ENCODE results near the gene HIP1R.
A peak's percentile ranks its signal among the peaks of the same experiment; 100 is the strongest.
"Not testable (repeated sequence)": the region's sequence is repeated elsewhere in the genome, so short reads cannot be mapped to it uniquely, and the experiment has no call there.

HIP1R gene

GRCh38 chr12:122891661-122892525 lies 56.6 kb downstream of the HIP1R start:
- peak in 1 of 3 donors; percentile 53 for DNase-seq
- no peaks in the 10 kb centered on the region for H3K27me3 ChIP-seq (replicated peaks in 2 of 5; ENCODE audit: control insufficient read depth in 4 of 5, insufficient read depth in 5 of 5, low read length in 4 of 5)
- WGBS (ENCODE audit: insufficient coverage), result 21% methylated on average over 7 of the region's 10 CpGs
- H3K36me3 ChIP-seq (ENCODE audit: control insufficient read depth in 4 of 4, insufficient read depth in 4 of 4, low read length in 3 of 4), result peaks cover 0 to 7% (median 0%) of the 10 kb centered on the region in 4 experiments
- ChIA-PET POLR2A (interaction anchor here (0.6 to 2.0 kb wide), 4 partner anchors 9 to 471 kb away, joined by 3 to 9 read pairs (median 4); no protein-coding TSS in a partner anchor), CTCF (interaction anchor here (0.7 to 13.8 kb wide), 9 partner anchors 11 to 65 kb away, joined by 3 to 149 read pairs (median 4); no protein-coding TSS in a partner anchor)
- peaks cover 48 to 95% (median 88%) of the 10 kb centered on the region in 4 experiments for H3K4me1 ChIP-seq (ENCODE audit: control extremely low read depth in 1 of 4, control insufficient read depth in 4 of 4, insufficient read depth in 4 of 4, low read length in 3 of 4)
- H3K9me3 ChIP-seq (ENCODE audit: control extremely low read depth in 1 of 5, control insufficient read depth in 4 of 5, insufficient read depth in 2 of 5, low read depth in 1 of 5, low read length in 4 of 5), result no peaks in the 10 kb centered on the region
- peak overlapping the region in 5 of 7 experiments; percentile 17 to 99 (median 47) for H3K4me3 ChIP-seq (ENCODE audit: control insufficient read depth in 1 of 7, extremely low read depth in 1 of 7, insufficient read depth in 4 of 7, low read depth in 2 of 7, low read length in 6 of 7)
- peak overlapping the region; percentile 41 to 78 for H3K27ac ChIP-seq (ENCODE audit: insufficient read depth in 1 of 2, low read depth in 1 of 2, low read length in 2 of 2, poor library complexity in 1 of 2, severe bottlenecking in 2 of 2)

GRCh38 chr12:122892724-122893123 lies 57.5 kb downstream of the HIP1R start:
- ChIA-PET CTCF (interaction anchor here (1.9 to 13.8 kb wide), 4 partner anchors 12 to 54 kb away, joined by 9 to 149 read pairs (median 30); no protein-coding TSS in a partner anchor), POLR2A (interaction anchor here (2.0 kb wide), 1 partner anchor 54 kb away, joined by 9 read pairs; no protein-coding TSS in a partner anchor)
- not testable (repeated sequence) for H3K36me3 ChIP-seq (ENCODE audit: control insufficient read depth in 4 of 4, insufficient read depth in 4 of 4, low read length in 3 of 4); H3K9me3 ChIP-seq (ENCODE audit: control extremely low read depth in 1 of 5, control insufficient read depth in 4 of 5, insufficient read depth in 2 of 5, low read depth in 1 of 5, low read length in 4 of 5); H3K27me3 ChIP-seq (replicated peaks in 2 of 5; ENCODE audit: control insufficient read depth in 4 of 5, insufficient read depth in 5 of 5, low read length in 4 of 5); DNase-seq
- 96% methylated on average over 8 of the region's 9 CpGs for WGBS (ENCODE audit: insufficient coverage)
- H3K4me3 ChIP-seq (ENCODE audit: control insufficient read depth in 1 of 7, extremely low read depth in 1 of 7, insufficient read depth in 4 of 7, low read depth in 2 of 7, low read length in 6 of 7), result peak overlapping the region in 4 of 7 experiments; percentile 46 to 99 (median 73)
- H3K27ac ChIP-seq (ENCODE audit: insufficient read depth in 1 of 2, low read depth in 1 of 2, low read length in 2 of 2, poor library complexity in 1 of 2, severe bottlenecking in 2 of 2), result peak overlapping the region; percentile 41 to 78
- peaks cover 43 to 92% (median 82%) of the 10 kb centered on the region in 4 experiments for H3K4me1 ChIP-seq (ENCODE audit: control extremely low read depth in 1 of 4, control insufficient read depth in 4 of 4, insufficient read depth in 4 of 4, low read length in 3 of 4)

- no peaks in the 10 kb centered on the region for H3K27me3 ChIP-seq (replicated peaks in 2 of 5; ENCODE audit: control insufficient read depth in 4 of 5, insufficient read depth in 5 of 5, low read length in 4 of 5)
- H3K9me3 ChIP-seq (ENCODE audit: control extremely low read depth in 1 of 5, control insufficient read depth in 4 of 5, insufficient read depth in 2 of 5, low read depth in 1 of 5, low read length in 4 of 5), result no peaks in the 10 kb centered on the region
- WGBS (ENCODE audit: insufficient coverage), result 88% methylated on average over 5 of the region's 7 CpGs
- ChIA-PET POLR2A (interaction anchor here (0.6 to 2.1 kb wide), 4 partner anchors 9 to 22 kb away, joined by 3 to 9 read pairs (median 4); no protein-coding TSS in a partner anchor), CTCF (interaction anchor here (0.6 to 13.8 kb wide), 5 partner anchors 9 to 59 kb away, joined by 3 to 149 read pairs (median 20); no protein-coding TSS in a partner anchor)
- H3K4me1 ChIP-seq (ENCODE audit: control extremely low read depth in 1 of 4, control insufficient read depth in 4 of 4, insufficient read depth in 4 of 4, low read length in 3 of 4), result peaks cover 41 to 90% (median 82%) of the 10 kb centered on the region in 4 experiments
- H3K27ac ChIP-seq (ENCODE audit: insufficient read depth in 1 of 2, low read depth in 1 of 2, low read length in 2 of 2, poor library complexity in 1 of 2, severe bottlenecking in 2 of 2), result peak overlapping the region; percentile 98 to 99
- DNase-seq, result no peak
- peak overlapping the region in 6 of 7 experiments; percentile 92 to 99 (median 97) for H3K4me3 ChIP-seq (ENCODE audit: control insufficient read depth in 1 of 7, extremely low read depth in 1 of 7, insufficient read depth in 4 of 7, low read depth in 2 of 7, low read length in 6 of 7)
- peaks cover 0 to 7% (median 0%) of the 10 kb centered on the region in 4 experiments for H3K36me3 ChIP-seq (ENCODE audit: control insufficient read depth in 4 of 4, insufficient read depth in 4 of 4, low read length in 3 of 4)
Observed at GRCh38 chr12:122893208-122894153, 58.2 kb downstream of the HIP1R start.

- Histone ChIP-seq H3K4me3 (ENCODE audit: control insufficient read depth in 1 of 7, extremely low read depth in 1 of 7, insufficient read depth in 4 of 7, low read depth in 2 of 7, low read length in 6 of 7) (peak overlapping the region; percentile 90 to 99 (median 96)), H3K27ac (ENCODE audit: insufficient read depth in 1 of 2, low read depth in 1 of 2, low read length in 2 of 2, poor library complexity in 1 of 2, severe bottlenecking in 2 of 2) (peak overlapping the region; percentile 98 to 99), H3K36me3 (ENCODE audit: control insufficient read depth in 4 of 4, insufficient read depth in 4 of 4, low read length in 3 of 4) (peaks cover 0 to 7% (median 0%) of the 10 kb centered on the region in 4 experiments), H3K4me1 (ENCODE audit: control extremely low read depth in 1 of 4, control insufficient read depth in 4 of 4, insufficient read depth in 4 of 4, low read length in 3 of 4) (peaks cover 43 to 91% (median 80%) of the 10 kb centered on the region in 4 experiments), H3K27me3 (replicated peaks in 2 of 5; ENCODE audit: control insufficient read depth in 4 of 5, insufficient read depth in 5 of 5, low read length in 4 of 5) (no peaks in the 10 kb centered on the region), H3K9me3 (ENCODE audit: control extremely low read depth in 1 of 5, control insufficient read depth in 4 of 5, insufficient read depth in 2 of 5, low read depth in 1 of 5, low read length in 4 of 5) (no peaks in the 10 kb centered on the region)
- ChIA-PET POLR2A (interaction anchor here (0.6 to 2.1 kb wide), 6 partner anchors 10 to 74 kb away, joined by 3 to 9 read pairs (median 4); no protein-coding TSS in a partner anchor), CTCF (interaction anchor here (0.7 to 13.8 kb wide), 8 partner anchors 8 to 76 kb away, joined by 3 to 149 read pairs (median 6); no protein-coding TSS in a partner anchor)
- DNase-seq, result peak; percentile 86 to 96 (median 94)
- WGBS (ENCODE audit: insufficient coverage), result 20% methylated on average over 13 of the region's 15 CpGs
Observed at GRCh38 chr12:122894193-122895121, 59.2 kb downstream of the HIP1R start.

GRCh38 chr12:122895320-122895703 lies 60.1 kb downstream of the HIP1R start:
- POLR2A ChIA-PET, result interaction anchor here (0.6 to 2.1 kb wide), 4 partner anchors 13 to 73 kb away, joined by 4 to 9 read pairs (median 4); no protein-coding TSS in a partner anchor
- no peak for DNase-seq
- H3K36me3 ChIP-seq (ENCODE audit: control insufficient read depth in 4 of 4, insufficient read depth in 4 of 4, low read length in 3 of 4), result peaks cover 0 to 7% (median 0%) of the 10 kb centered on the region in 4 experiments
- no peaks in the 10 kb centered on the region for H3K9me3 ChIP-seq (ENCODE audit: control extremely low read depth in 1 of 5, control insufficient read depth in 4 of 5, insufficient read depth in 2 of 5, low read depth in 1 of 5, low read length in 4 of 5)
- H3K4me3 ChIP-seq (ENCODE audit: control insufficient read depth in 1 of 7, extremely low read depth in 1 of 7, insufficient read depth in 4 of 7, low read depth in 2 of 7, low read length in 6 of 7), result peak overlapping the region; percentile 90 to 99 (median 96)
- H3K4me1 ChIP-seq (ENCODE audit: control extremely low read depth in 1 of 4, control insufficient read depth in 4 of 4, insufficient read depth in 4 of 4, low read length in 3 of 4), result peaks cover 40 to 86% (median 73%) of the 10 kb centered on the region in 4 experiments
- 0% methylated on average over 7 of the region's 9 CpGs for WGBS (ENCODE audit: insufficient coverage)
- peak overlapping the region; percentile 98 to 99 for H3K27ac ChIP-seq (ENCODE audit: insufficient read depth in 1 of 2, low read depth in 1 of 2, low read length in 2 of 2, poor library complexity in 1 of 2, severe bottlenecking in 2 of 2)
- CTCF ChIA-PET, result interaction anchor here (0.7 to 13.8 kb wide), 7 partner anchors 14 to 75 kb away, joined by 3 to 149 read pairs (median 4); no protein-coding TSS in a partner anchor
- H3K27me3 ChIP-seq (replicated peaks in 2 of 5; ENCODE audit: control insufficient read depth in 4 of 5, insufficient read depth in 5 of 5, low read length in 4 of 5), result no peaks in the 10 kb centered on the region
